Natural killer cell treated with Interleukin-12 subunit alpha and Interleukin-12 subunit beta and Interleukin-15 and Interleukin-18, amount 100 ng/mL, for 72 hours (primary cell): ENCODE results near the gene MC1R. TPM values are rescaled to one million over a fixed set of nuclear protein-coding genes. Genes with fewer than 3 reads are reported as not detected.
A peak's percentile ranks its signal among the peaks of the same experiment; 100 is the strongest.

Source experiments
- ATAC-seq, 2 donors: fragments of 150-1000 bp; cut with Tn5 transposase in 1 of 2; sonication (Bioruptor Pico), chemical (Tn5 transposase) in 1 of 2; 2 replicates each; pipeline ENCODE4 v1.10.0; 2021
- DNase-seq: peaks from one replicate; pipeline ENCODE4 v3.0.0; 2022; ENCODE audit warnings: low spot score
- H3K27ac Mint-ChIP-seq, 2 donors: 1 replicate in 1 of 2; 2 replicates in 1 of 2; pipeline ENCODE4 v1.8.0; 2022; ENCODE audit warnings: mixed read lengths in 2 of 2, mild to moderate bottlenecking in 1 of 2, moderate library complexity in 1 of 2
- H3K27me3 Mint-ChIP-seq, 2 donors: 1 replicate in 1 of 2; 2 replicates in 1 of 2; pipeline ENCODE4 v1.8.0; 2022; ENCODE audit warnings: mixed read lengths in 2 of 2
- H3K36me3 Mint-ChIP-seq: one replicate; pipeline ENCODE4 v1.8.0; 2022; ENCODE audit warnings: mixed read lengths
- H3K4me1 Mint-ChIP-seq, 2 donors: 1 replicate in 1 of 2; 2 replicates in 1 of 2; pipeline ENCODE4 v1.8.0; 2022; ENCODE audit warnings: low read depth in 2 of 2, mixed read lengths in 2 of 2, mild to moderate bottlenecking in 1 of 2
- H3K4me3 Mint-ChIP-seq: one replicate; pipeline ENCODE4 v1.8.0; 2022; ENCODE audit warnings: mixed read lengths
- H3K9me3 Mint-ChIP-seq: 2 replicates; pipeline ENCODE4 v1.8.0; 2022; ENCODE audit warnings: mixed read lengths
- total RNA-seq, 2 donors: library from RNA; stranded (reverse); gene quantifications; one replicate each; pipeline ENCODE4 v1.2.3, GENCODE V29; 2022

MC1R gene
- total RNA-seq, 2 donors from 2014 or later, result 9.3 to 13.0 TPM

DNA sequence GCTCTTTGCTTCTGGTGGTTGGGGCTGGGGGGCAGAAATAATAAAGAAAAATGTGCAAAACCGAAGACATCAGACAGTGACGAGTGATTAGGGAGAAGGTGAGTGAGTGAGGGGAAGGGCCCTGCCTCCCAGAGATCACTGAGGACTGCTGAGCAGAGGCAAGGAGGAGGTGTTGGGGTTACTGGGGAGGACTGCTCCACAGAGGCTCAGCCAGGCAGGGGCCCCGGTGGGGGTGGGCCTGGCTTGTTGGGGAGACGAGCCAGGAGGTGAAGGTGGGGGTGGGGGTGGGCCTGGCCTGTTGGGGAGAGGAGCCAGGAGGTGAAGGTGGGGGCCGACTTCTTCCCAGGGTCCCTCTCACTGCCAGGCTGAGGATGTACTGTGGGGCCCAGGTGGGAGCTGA, 27.9 kb downstream of the MC1R start:
- H3K27ac Mint-ChIP-seq, result no peak overlapping the region
- DNase-seq (no peak), ATAC-seq (no peak)
- peaks cover 16 to 18% of the 10 kb centered on the region in 2 donors for H3K27me3 Mint-ChIP-seq
- H3K9me3 Mint-ChIP-seq, result no peaks in the 10 kb centered on the region
- peaks cover 0 to 13% of the 10 kb centered on the region in 2 donors for H3K4me1 Mint-ChIP-seq
- no peaks in the 10 kb centered on the region for H3K36me3 Mint-ChIP-seq
- H3K4me3 Mint-ChIP-seq, result no peak overlapping the region

DNA sequence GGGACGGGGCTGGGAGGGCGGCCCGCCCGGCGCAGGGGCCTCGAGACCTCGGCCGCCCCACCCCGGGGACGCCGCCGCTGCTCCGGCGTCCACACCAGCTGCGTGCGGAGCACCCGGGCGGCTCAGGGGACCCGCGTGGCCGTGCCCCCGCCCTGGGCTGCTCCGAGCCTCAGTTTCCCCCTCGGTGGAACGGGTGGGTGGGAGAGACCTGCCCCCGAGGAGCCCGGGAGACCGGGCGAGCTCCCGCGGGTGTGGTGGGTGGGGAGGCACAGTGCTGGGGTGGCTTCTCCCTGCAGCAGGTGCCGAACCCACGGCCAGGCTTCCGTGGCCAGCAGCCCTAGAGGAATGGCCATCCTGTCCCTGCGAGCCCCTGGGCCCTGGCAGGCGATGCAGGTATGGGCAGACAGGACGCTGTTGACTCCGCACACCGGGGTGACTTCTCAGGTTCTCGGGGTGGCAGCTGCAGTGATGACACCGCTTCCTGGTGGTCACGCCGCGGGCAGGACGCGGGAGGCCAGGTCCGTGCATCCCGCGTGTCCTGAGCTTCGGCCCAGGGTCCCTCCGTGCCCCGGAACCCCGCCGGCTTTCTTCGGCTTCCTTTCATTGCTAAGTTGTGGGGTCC, 30.6 kb downstream of the MC1R start:
- ATAC-seq (peak in 1 of 2 donors; percentile 31), DNase-seq (no peak)
- H3K9me3 Mint-ChIP-seq, result no peaks in the 10 kb centered on the region
- H3K4me1 Mint-ChIP-seq, result peaks cover 0 to 13% of the 10 kb centered on the region in 2 donors
- H3K27me3 Mint-ChIP-seq, result peaks cover 12% of the 10 kb centered on the region in 2 donors
- H3K36me3 Mint-ChIP-seq, result no peaks in the 10 kb centered on the region
- H3K4me3 Mint-ChIP-seq, result peak overlapping the region; percentile 80
- peak overlapping the region in 1 of 2 donors; percentile 33 for H3K27ac Mint-ChIP-seq

DNA sequence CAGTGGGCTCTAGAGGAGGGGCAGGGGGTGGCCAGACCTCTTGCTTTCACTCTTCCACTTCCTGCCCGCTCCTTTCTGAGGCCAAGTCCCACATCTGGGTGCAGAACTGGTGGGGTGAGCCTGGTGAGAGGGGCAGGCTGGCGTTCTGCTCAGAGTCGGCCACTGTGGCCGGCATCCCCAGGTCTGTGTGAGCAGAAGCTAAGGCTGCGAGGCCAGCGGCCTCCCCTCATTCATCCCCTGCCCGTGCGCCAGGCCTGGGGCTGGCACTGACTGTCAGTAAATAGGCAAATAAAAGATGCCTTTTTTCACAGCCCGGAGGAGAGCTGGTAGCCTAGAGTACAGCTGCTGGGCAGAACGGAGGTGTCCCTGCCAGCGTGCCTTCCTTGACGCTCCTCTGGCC, 31.1 kb downstream of the MC1R start:
- Mint-ChIP-seq H3K4me1 (peaks cover 0 to 15% of the 10 kb centered on the region in 2 donors), H3K9me3 (no peaks in the 10 kb centered on the region), H3K27ac (peak overlapping the region in 1 of 2 donors; percentile 33), H3K36me3 (no peaks in the 10 kb centered on the region), H3K4me3 (peak overlapping the region; percentile 80), H3K27me3 (peaks cover 6 to 10% of the 10 kb centered on the region in 2 donors)
- DNase-seq (no peak), ATAC-seq (no peak)

DNA sequence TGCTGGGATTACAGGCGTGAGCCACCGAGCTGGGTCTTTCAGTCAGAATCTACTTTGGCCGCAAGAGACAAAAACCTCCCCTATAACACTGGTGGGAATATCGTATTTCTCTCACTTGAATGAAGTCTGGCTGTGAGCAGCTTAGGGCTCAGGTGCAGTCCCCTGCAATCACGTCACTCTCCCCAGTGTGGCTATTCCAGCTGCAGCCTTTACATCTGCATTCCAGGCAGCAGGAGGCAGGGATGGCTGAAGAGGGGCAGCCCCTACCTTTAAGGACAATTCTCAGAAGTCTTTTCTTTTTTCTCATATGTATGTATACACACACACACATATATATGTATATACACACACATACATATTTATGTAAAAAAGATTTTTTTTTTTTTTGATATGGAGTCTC, 32.8 kb downstream of the MC1R start:
- ATAC-seq (no peak), DNase-seq (no peak)
- no peaks in the 10 kb centered on the region for H3K9me3 Mint-ChIP-seq
- no peak overlapping the region for H3K4me3 Mint-ChIP-seq
- no peaks in the 10 kb centered on the region for H3K36me3 Mint-ChIP-seq
- peaks cover 0 to 2% of the 10 kb centered on the region in 2 donors for H3K27me3 Mint-ChIP-seq
- H3K27ac Mint-ChIP-seq, result no peak overlapping the region
- H3K4me1 Mint-ChIP-seq, result peaks cover 0 to 9% of the 10 kb centered on the region in 2 donors

DNA sequence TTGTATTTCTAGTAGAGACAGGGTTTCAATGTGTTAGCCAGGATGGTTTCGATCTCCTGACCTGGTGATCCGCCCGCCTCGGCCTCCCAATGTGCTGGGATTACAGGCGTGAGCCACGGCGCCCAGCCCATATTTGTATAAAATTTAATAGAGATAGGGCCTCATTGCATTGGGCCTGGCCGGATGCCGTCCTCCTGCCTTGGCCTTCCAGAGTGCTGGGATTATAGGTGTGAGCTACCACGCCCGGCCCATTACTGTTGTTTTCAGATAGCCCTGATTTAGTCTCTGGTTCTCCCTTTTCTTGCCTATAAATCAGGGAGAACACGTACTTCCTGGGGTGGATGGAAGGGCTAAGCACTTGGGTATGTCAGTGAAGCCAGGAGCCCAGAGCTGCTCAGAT, 33.4 kb downstream of the MC1R start:
- no peak overlapping the region for H3K4me3 Mint-ChIP-seq
- H3K27me3 Mint-ChIP-seq, result peaks cover 0 to 2% of the 10 kb centered on the region in 2 donors
- no peak for DNase-seq
- no peaks in the 10 kb centered on the region for H3K9me3 Mint-ChIP-seq
- peaks cover 0 to 9% of the 10 kb centered on the region in 2 donors for H3K4me1 Mint-ChIP-seq
- ATAC-seq, result no peak
- H3K36me3 Mint-ChIP-seq, result no peaks in the 10 kb centered on the region
- H3K27ac Mint-ChIP-seq, result no peak overlapping the region

DNA sequence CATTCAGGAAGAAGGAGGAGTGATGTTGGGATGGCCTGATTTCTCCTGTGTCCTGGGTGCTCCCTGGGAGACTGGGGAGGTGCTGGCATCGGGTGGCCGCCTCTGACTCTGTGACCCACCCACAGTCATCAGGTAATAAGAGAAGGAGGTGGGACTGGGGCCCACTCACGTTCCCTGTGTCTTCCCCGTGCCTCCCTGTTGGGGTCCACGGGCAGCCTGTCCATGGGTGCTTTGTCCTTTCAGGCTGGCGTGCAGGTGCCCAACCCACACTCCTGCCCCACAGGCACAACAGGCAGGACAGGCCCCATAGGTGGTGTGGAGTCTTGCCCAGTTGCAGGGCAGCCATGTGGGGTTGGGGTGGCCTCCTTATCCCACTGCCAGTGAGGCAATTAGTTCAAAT, 33.9 kb downstream of the MC1R start:
- Mint-ChIP-seq H3K27me3 (peaks cover 0 to under 1% of the 10 kb centered on the region in 2 donors), H3K36me3 (no peaks in the 10 kb centered on the region), H3K4me3 (no peak overlapping the region), H3K27ac (no peak overlapping the region), H3K4me1 (peaks cover 0 to 8% of the 10 kb centered on the region in 2 donors), H3K9me3 (no peaks in the 10 kb centered on the region)
- DNase-seq, result no peak
- ATAC-seq, result no peak

DNA sequence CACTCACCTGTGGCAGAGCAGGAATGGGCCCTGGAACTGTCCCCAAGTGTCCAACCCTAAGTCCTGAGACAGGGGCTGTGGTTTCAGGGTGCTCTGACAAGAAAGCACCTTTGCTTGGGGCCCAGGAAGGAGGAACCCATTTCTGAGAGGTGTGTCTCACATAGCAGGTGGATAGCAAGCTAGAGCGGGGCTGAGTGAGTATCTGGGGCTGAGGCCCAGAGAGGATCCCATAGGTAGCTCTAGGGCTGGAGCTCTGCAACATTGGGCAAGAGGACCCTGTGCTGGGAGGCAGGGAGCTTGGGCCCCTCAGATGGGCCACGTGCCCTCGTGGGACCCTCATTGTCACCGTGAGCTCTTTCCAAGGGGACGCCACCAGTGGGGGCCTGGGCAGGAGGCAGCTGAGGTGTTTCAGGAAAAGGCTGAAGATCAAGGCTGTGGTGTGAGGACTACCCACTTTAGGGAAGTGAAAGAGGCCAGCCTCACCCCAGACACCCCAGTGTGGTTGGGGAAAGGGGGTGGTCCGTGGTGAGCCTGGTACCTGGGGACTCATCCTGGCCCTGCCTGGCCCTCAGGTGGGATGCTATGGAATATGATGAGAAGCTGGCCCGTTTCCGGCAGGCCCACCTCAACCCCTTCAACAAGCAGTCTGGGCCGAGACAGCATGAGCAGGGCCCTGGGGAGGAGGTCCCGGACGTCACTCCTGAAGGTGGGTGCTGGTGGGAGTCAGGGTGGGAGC, 35.2 kb downstream of the MC1R start:
- H3K27ac Mint-ChIP-seq, result no peak overlapping the region
- H3K9me3 Mint-ChIP-seq, result no peaks in the 10 kb centered on the region
- no peak overlapping the region for H3K4me3 Mint-ChIP-seq
- peaks cover 8% of the 10 kb centered on the region for H3K36me3 Mint-ChIP-seq
- peaks cover 0 to 11% of the 10 kb centered on the region in 2 donors for H3K4me1 Mint-ChIP-seq
- ATAC-seq, result no peak
- DNase-seq, result no peak
- H3K27me3 Mint-ChIP-seq, result no peaks in the 10 kb centered on the region

DNA sequence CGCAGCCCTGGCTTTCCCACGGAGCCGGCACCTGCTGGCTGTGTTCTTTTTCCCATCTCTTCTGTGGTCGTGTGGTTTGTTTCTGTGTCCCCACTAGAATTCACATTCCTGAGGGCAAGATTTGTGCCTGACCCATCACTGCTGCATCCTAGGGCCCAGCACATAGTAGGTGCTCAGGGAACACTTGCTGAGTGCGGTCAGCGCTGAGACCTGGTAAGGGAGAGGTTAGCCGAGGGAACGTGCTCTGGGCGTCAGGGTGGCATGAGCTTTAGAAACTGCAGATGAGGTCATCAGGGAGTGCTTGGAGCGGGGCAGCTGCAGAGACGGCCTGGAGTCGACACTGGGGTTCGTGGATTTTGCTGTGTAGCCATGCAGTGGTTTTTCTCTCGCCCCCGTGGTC, 35.8 kb downstream of the MC1R start:
- H3K27me3 Mint-ChIP-seq, result no peaks in the 10 kb centered on the region
- no peak overlapping the region for H3K4me3 Mint-ChIP-seq
- DNase-seq (peak; percentile 32), ATAC-seq (no peak)
- peaks cover 0 to 12% of the 10 kb centered on the region in 2 donors for H3K4me1 Mint-ChIP-seq
- no peak overlapping the region for H3K27ac Mint-ChIP-seq
- peaks cover 12% of the 10 kb centered on the region for H3K36me3 Mint-ChIP-seq
- no peaks in the 10 kb centered on the region for H3K9me3 Mint-ChIP-seq

DNA sequence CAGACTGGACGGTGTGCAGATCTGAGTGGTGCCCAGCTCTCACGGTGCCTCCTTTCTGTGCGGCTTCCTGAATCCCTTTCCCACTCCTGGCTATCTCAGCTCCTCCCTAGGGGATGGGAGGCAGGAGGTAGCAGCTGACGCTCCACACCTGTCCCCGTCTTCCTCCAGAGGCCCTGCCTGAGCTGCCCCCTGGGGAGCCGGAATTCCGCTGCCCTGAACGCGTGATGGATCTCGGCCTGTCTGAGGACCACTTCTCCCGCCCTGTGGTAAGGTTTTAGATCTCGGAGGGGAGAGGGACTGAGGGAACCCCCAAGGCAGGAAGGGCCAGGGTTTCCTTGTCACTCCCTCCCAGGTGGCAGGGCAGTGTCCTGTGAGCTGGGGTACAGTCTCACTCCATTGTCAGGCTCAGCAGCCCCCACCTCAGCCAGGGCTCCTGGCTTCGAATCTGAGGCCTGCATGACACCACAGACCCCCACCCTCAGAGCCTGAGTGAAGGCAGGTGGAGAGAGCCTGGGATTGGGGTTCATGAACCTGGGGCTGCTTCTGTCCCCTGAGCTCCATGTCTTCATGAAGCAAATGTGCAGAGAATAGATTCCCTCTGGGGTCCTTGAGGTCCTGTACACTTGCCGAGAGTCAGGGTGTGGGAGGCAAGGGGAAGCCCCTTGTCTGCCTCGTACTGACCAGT, 36.5 kb downstream of the MC1R start:
- Mint-ChIP-seq H3K27me3 (no peaks in the 10 kb centered on the region), H3K4me1 (peaks cover 0 to 10% of the 10 kb centered on the region in 2 donors), H3K9me3 (no peaks in the 10 kb centered on the region), H3K36me3 (peaks cover 12% of the 10 kb centered on the region), H3K27ac (no peak overlapping the region), H3K4me3 (no peak overlapping the region)
- DNase-seq (peak; percentile 53), ATAC-seq (no peak)

DNA sequence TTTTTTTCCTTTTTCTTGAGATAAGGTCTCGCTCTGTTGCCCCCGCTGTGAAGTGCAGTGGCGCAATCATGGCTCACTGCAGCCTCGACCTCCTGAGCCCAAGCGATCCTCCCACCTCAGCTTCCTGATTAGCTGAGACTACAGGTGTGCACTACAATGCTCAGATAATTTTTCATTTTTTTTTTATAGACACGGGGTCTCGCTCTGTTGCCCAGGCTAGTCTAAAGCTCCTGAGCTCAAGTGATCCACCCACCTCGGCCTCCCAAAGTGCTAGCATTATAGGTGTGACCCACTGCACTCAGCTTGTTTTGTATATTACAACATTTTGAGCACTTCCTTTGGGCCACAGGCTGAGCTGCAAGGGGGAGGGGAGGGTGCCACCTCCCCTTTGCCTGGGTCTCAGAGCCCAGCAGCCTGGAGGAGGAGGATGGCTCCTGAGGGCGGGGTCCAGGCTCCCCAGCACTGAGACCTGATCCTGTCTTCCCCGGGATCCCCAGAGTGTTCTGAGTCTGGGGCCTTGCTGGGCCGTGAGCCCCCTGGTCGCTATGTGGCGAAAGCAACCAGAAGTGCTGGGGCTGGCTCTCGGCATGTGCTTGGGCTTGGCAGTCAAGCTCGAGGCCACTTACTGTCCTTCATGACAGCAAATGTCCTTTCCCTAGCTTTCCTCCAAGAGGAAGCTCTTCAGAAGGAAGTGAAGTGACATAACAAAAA, 38.0 kb downstream of the MC1R start:
- Mint-ChIP-seq H3K36me3 (peaks cover 12% of the 10 kb centered on the region), H3K4me1 (peaks cover 0 to 10% of the 10 kb centered on the region in 2 donors), H3K4me3 (no peak overlapping the region), H3K9me3 (no peaks in the 10 kb centered on the region), H3K27me3 (no peaks in the 10 kb centered on the region), H3K27ac (no peak overlapping the region)
- DNase-seq, result peak; percentile 39
- ATAC-seq, result no peak

DNA sequence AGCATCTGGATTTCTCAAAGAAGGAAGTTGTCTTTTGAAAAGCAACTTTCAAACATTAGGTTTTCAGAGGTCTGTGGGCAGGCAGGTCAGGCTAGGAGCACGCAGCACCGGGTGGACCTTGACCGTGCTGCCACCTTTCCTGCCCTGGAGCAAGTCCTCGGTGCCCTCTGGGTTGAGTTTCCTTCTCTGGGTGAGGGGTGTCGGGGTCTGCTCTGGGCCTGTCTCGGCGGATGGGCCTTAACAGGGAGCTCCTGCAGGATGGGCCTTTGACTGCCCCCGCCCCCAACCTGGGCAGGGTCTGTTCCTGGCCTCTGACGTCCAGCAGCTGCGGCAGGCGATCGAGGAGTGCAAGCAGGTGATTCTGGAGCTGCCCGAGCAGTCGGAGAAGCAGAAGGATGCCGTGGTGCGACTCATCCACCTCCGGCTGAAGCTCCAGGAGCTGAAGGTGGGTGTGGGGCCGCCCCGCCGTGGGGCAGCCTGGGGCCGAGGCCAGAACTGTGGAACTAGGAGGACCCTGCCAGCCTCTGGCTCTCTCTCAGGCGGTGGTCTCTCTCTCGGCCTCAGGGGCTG, 38.6 kb downstream of the MC1R start:
- H3K27me3 Mint-ChIP-seq, result no peaks in the 10 kb centered on the region
- no peaks in the 10 kb centered on the region for H3K9me3 Mint-ChIP-seq
- peaks cover 12% of the 10 kb centered on the region for H3K36me3 Mint-ChIP-seq
- no peak overlapping the region for H3K27ac Mint-ChIP-seq
- H3K4me3 Mint-ChIP-seq, result no peak overlapping the region
- peaks cover 0 to 10% of the 10 kb centered on the region in 2 donors for H3K4me1 Mint-ChIP-seq
- ATAC-seq (no peak), DNase-seq (peak; percentile 53)

DNA sequence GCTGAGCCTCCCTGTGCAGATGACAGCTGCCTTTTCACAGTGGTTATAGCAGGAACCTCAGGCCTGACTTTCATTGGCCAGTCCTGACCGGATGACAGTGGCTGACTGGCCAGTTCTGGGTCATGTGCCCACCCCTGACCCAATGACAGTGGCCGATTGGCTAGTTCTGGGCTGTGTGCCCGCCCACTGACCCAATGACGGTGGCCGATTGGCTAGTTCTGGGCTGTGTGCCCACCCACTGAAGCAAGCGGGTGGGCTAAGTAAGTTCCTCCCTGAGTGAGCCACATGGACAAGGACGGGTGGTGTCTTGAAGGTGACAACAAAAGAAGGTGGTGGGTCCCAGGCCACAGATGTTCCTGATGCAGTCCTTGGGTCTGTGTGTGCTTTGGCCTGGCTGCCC, 39.4 kb downstream of the MC1R start:
- peaks cover 0 to 10% of the 10 kb centered on the region in 2 donors for H3K4me1 Mint-ChIP-seq
- H3K36me3 Mint-ChIP-seq, result peaks cover 12% of the 10 kb centered on the region
- H3K27me3 Mint-ChIP-seq, result no peaks in the 10 kb centered on the region
- ATAC-seq (peak; percentile 52 to 75), DNase-seq (peak; percentile 44)
- no peaks in the 10 kb centered on the region for H3K9me3 Mint-ChIP-seq
- H3K27ac Mint-ChIP-seq, result no peak overlapping the region
- no peak overlapping the region for H3K4me3 Mint-ChIP-seq

DNA sequence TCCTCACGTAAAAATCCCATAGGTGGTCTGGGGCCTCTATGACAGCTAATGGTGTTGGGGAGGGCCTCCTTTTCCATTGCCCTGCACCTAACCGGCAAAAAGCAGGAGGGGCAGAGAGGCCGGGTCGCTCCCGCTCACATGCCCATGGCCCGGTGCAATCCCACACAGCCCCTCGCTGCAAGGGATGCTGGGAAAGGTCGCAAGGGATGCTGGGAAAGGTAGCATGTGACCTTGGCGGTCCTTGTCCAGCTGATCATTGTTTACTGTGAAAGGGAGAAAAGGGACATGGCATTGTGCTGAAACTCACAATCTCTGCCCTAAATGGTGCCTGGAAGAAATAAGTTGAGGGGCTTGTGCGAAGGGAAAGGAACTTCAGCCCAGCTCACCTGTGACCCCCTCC, 39.9 kb downstream of the MC1R start:
- Mint-ChIP-seq H3K27ac (peak overlapping the region in 1 of 2 donors; percentile 57), H3K4me1 (peaks cover 0 to 10% of the 10 kb centered on the region in 2 donors), H3K36me3 (peaks cover 12% of the 10 kb centered on the region), H3K9me3 (no peaks in the 10 kb centered on the region), H3K27me3 (no peaks in the 10 kb centered on the region), H3K4me3 (no peak overlapping the region)
- DNase-seq, result peak; percentile 53
- ATAC-seq, result no peak
